Endothelial cell of umbilical vein (primary cell): ENCODE data around the gene ANXA4. TPM values are rescaled to one million over a fixed set of nuclear protein-coding genes. Genes with fewer than 3 reads are reported as not detected.

Experiments
- BruUV-seq: library from RNA; stranded (reverse); fragments of 400-500 nt; replicated peaks from 2 replicates; lab custom pipeline; 2021; lab: Mats Ljungman, UMichigan
- CTCF ChIA-PET: fragments of 300-600, 350-600 bp; sonication (Branson Sonifier 250); formaldehyde crosslinking; loops from one replicate; lab custom pipeline; 2021; ENCODE audit warnings: antibody characterized with exemption, inconsistent platforms; lab: Charles Lee
- POLR2A ChIA-PET: fragments of 300-600, 350-600 bp; sonication (Branson Sonifier 250); formaldehyde crosslinking; loops from one replicate; lab custom pipeline; 2021; ENCODE audit warnings: antibody characterized with exemption, inconsistent platforms; lab: Charles Lee
- DNase-seq: peaks from one replicate; pipeline ENCODE4 v3.0.0-alpha.2; 2011; ENCODE audit warnings: low read depth, low spot score
- FAIRE-seq: peaks from 2 replicates; lab custom pipeline; 2011; peaks lifted over from hg19 to GRCh38; lab: Jason Lieb, UNC
- H2AFZ ChIP-seq: 2 replicates; pipeline ENCODE4 v1.6.0; 2012; ENCODE audit warnings: low read depth, low read length, control low read depth, inconsistent platforms
- H3K27ac ChIP-seq: 2 replicates; pipeline ENCODE4 v1.5.1; 2011; ENCODE audit warnings: low read depth, mild to moderate bottlenecking, control low read depth, low read length, moderate library complexity; ENCODE audit not compliant: insufficient read depth
- H3K27me3 ChIP-seq, 2 experiments: 2 replicates each; pipeline versions ENCODE4 v1.6.0 to v1.6.1; 2011; ENCODE audit warnings: low read length in 2 of 2, mixed read lengths in 1 of 2; ENCODE audit not compliant: control insufficient read depth in 2 of 2, insufficient read depth in 2 of 2
- H3K36me3 ChIP-seq, 2 experiments: 2 replicates in 1 of 2; 3 replicates in 1 of 2; pipeline ENCODE4 v1.5.1; 2011; ENCODE audit warnings: low read length in 2 of 2, mild to moderate bottlenecking in 1 of 2, moderate library complexity in 1 of 2; ENCODE audit not compliant: control insufficient read depth in 2 of 2, insufficient read depth in 2 of 2; ENCODE audit errors: extremely low read depth in 1 of 2
- H3K4me1 ChIP-seq: 3 replicates; pipeline ENCODE4 v1.5.1; 2011; ENCODE audit warnings: mild to moderate bottlenecking, low read length; ENCODE audit not compliant: control insufficient read depth, insufficient read depth; ENCODE audit errors: extremely low read depth
- H3K4me2 ChIP-seq: 2 replicates; pipeline ENCODE4 v1.6.1; 2011; ENCODE audit warnings: low read length, control low read depth, mixed read lengths; ENCODE audit not compliant: insufficient read depth
- H3K4me3 ChIP-seq, 3 experiments: fragments of 200-600 bp in 1 of 3; sonication (generic), shearing (Covaris generic) in 1 of 3; replicated peaks in 1 of 3; 2 replicates each; pipeline ENCODE4 v1.5.1; 2011 to 2016; ENCODE audit warnings: control low read depth in 3 of 3, low read length in 3 of 3, mild to moderate bottlenecking in 2 of 3, inconsistent platforms in 1 of 3, low read depth in 1 of 3, moderate library complexity in 1 of 3; ENCODE audit not compliant: insufficient read depth in 1 of 3
- H3K79me2 ChIP-seq: 2 replicates; pipeline ENCODE4 v1.6.0; 2012; ENCODE audit warnings: low read length, inconsistent platforms; ENCODE audit not compliant: control insufficient read depth, insufficient read depth
- H3K9ac ChIP-seq: replicated peaks from 2 replicates; pipeline ENCODE3; 2011; ENCODE audit warnings: low read length, control low read depth; ENCODE audit not compliant: insufficient read depth; ENCODE audit errors: extremely low read depth
- H3K9me1 ChIP-seq: replicated peaks from 3 replicates; pipeline ENCODE4 v1.6.0; 2011; ENCODE audit warnings: mild to moderate bottlenecking, low read length; ENCODE audit not compliant: control insufficient read depth, insufficient read depth; ENCODE audit errors: extremely low read depth
- H3K9me3 ChIP-seq: replicated peaks from 2 replicates; pipeline ENCODE4 v1.5.1; 2012; ENCODE audit warnings: low read length, inconsistent platforms; ENCODE audit not compliant: control insufficient read depth, insufficient read depth
- H4K20me1 ChIP-seq: replicated peaks from 2 replicates; pipeline ENCODE3; 2011; ENCODE audit warnings: mild to moderate bottlenecking, low read length; ENCODE audit not compliant: control insufficient read depth, insufficient read depth; ENCODE audit errors: extremely low read depth
- CTCF ChIP-seq, 2 donors: IDR thresholded peaks; 1 replicate in 1 of 2; 2 replicates in 1 of 2; pipeline ENCODE4 v1.5.1; 2011; ENCODE audit warnings: low read length in 2 of 2, mild to moderate bottlenecking in 2 of 2, moderate library complexity in 2 of 2, control low read depth in 1 of 2, inconsistent platforms in 1 of 2, low read depth in 1 of 2; ENCODE audit not compliant: insufficient read depth in 1 of 2; ENCODE audit errors: extremely low read depth in 1 of 2
- EZH2 ChIP-seq: IDR thresholded peaks from 2 replicates; pipeline ENCODE4 v1.6.1; 2012; ENCODE audit warnings: borderline replicate concordance, low read depth, mild to moderate bottlenecking, moderate library complexity, low read length, inconsistent platforms; ENCODE audit not compliant: severe bottlenecking
- FOS ChIP-seq: IDR thresholded peaks from 2 replicates; pipeline ENCODE4 v1.6.1; 2011; ENCODE audit warnings: mild to moderate bottlenecking, low read length, moderate library complexity, borderline replicate concordance; ENCODE audit not compliant: insufficient read depth
- GATA2 ChIP-seq: IDR thresholded peaks from 2 replicates; pipeline ENCODE4 v1.7.0; 2011; ENCODE audit warnings: low read depth, mild to moderate bottlenecking, moderate library complexity, mixed read lengths, low read length; ENCODE audit not compliant: insufficient read length, insufficient read depth
- JUN ChIP-seq: IDR thresholded peaks from 2 replicates; pipeline ENCODE4 v1.6.1; 2011; ENCODE audit warnings: borderline replicate concordance, low read depth; ENCODE audit not compliant: insufficient read length, insufficient read depth
- MAX ChIP-seq: IDR thresholded peaks from 2 replicates; pipeline ENCODE4 v1.6.1; 2011; ENCODE audit not compliant: insufficient read depth, insufficient read length
- MYC ChIP-seq: IDR thresholded peaks from one replicate; pipeline ENCODE4 v1.6.1; 2011; ENCODE audit warnings: mild to moderate bottlenecking, low read depth, low read length
- POLR2A ChIP-seq: IDR thresholded peaks from 2 replicates; pipeline ENCODE4 v1.6.1; 2012; ENCODE audit warnings: low read depth, mild to moderate bottlenecking, control low read depth, low read length
- POLR2AphosphoS5 ChIP-seq: IDR thresholded peaks from 2 replicates; pipeline ENCODE4 v1.6.1; 2012; ENCODE audit warnings: low read depth, mild to moderate bottlenecking, control low read depth, low read length, moderate library complexity; ENCODE audit not compliant: insufficient read depth
- dilution Hi-C: fragments of 300-500 bp; cut with MboI; formaldehyde crosslinking; loops from one replicate; pipeline ENCODE4 v1.15.0; 2019; ENCODE audit warnings: low sequenced_read_pairs; ENCODE audit not compliant: extremely low pct_ligation_motif_present
- intact Hi-C: fragments of 100-400 bp; cut with micrococcal nuclease; formaldehyde crosslinking; loops from one replicate; pipeline ENCODE4 v1.10.0; 2022
- polyA plus RNA-seq, 4 experiments: library from polyadenylated mRNA; depleted of rRNA in 3 of 4; stranded (reverse) in 3 of 4; unstranded in 1 of 4; fragments of >200 nt; gene quantifications; 2 replicates each; pipeline versions ENCODE4 v1.2.1 to v1.2.3, GENCODE V29; 2011 to 2012; ENCODE audit warnings: missing spikeins in 1 of 4
- total RNA-seq: library from RNA; stranded (reverse); gene quantifications from 2 replicates; pipeline ENCODE4 v1.2.3, GENCODE V29; 2021

ANXA4 gene
- total and polyA plus RNA-seq, 2 donors (not counting 3 experiments of a cell fraction or from before 2014, with no cell fraction given) = 29.4 to 79.6 TPM

- Histone ChIP-seq H3K4me2 (no peak overlapping the region), H2AFZ (no peak overlapping the region), H3K4me3 (no peak overlapping the region), H3K27ac (no peak overlapping the region), H3K27me3 (no peaks in the 10 kb centered on the region), H3K9me1 (no peaks in the 10 kb centered on the region), H3K9ac (no peak overlapping the region), H3K36me3 (peaks cover 3 to 9% of the 10 kb centered on the region in 2 experiments), H4K20me1 (no peaks in the 10 kb centered on the region), H3K4me1 (peaks cover 6% of the 10 kb centered on the region), H3K9me3 (no peaks in the 10 kb centered on the region), H3K79me2 (no peaks in the 10 kb centered on the region)
- intact Hi-C loops (no loop called here), dilution Hi-C loops (no loop called here)
- POLR2A ChIA-PET = no interaction called here
- no TSS peak for BruUV-seq
- TF ChIP-seq POLR2AphosphoS5 (no peak), GATA2 (no peak), EZH2 (no peak), POLR2A (no peak), FOS (no peak), CTCF (IDR thresholded peaks at IDR 0.05; ENCODE audit: extremely low read depth in 1 of 2, insufficient read depth in 1 of 2, low read depth in 1 of 2, low read length in 2 of 2) (no peak), MYC (no peak), MAX (no peak), JUN (no peak)
- FAIRE-seq (no peak), DNase-seq (no peak)
- CTCF ChIA-PET = interaction anchor here (1.5 to 5.9 kb wide), 2 partner anchors 12 to 124 kb away, joined by 5 to 26 read pairs; no protein-coding TSS in a partner anchor
These were observed 106.4 kb downstream of the ANXA4 start for GRCh38 chr2:69848186-69848790.
